ENCODE measurements around the gene CACNA1A. TPM values are rescaled to one million over a fixed set of nuclear protein-coding genes. Genes with fewer than 3 reads are reported as not detected.

The CACNA1A gene
- total and polyA plus RNA-seq, 2 of the 13 experiments (the other 11 are each of a cell fraction or from before 2014, with no cell fraction given) = not detected

DNA sequence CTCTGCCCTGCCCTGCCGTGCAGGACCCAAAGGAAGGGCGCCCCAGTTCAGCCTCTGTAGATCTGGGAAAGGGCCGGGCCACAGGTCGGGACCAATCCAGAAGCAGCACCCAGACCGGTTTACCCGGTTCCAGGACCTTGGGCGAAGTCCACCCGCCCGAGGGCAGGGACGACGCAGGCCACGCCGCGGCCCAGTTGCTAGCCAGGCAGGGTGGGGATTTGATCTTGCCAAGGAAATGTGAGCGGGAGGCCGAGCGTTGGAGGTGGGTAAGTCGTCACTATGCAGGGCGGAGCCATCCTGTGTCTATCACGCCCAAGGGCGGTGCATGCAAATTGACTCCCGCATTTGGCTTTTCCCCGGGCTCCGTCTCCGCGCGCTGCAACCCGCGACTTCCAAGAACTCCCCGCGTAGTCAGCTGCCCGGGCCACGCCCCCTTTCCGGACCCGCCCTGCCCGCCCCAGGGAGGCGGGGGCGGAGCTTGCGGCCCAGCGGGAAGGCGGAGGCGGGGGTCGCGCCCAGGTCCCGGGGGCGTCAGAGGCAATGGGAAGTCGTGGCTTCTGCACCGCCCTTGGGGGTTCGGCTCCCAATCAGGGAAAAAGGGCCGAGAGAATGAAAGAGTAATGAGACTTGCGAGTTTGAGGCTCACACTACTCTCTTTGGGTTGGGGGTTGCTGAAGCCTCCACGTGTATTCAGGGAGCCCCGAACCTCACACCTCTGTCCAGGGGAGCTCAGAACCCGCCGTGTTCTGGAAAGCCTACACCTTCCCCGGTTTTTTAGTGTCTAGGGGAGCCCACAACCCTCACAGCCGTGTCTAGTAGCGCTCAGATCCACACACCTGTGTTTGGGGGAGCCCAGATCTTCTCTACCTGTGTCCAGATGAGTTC lies 343.3 kb downstream of the CACNA1A start (continued):
- TF ChIP-seq TOE1 (CRISPR knock-in tag; IDR thresholded peaks at IDR 0.05) = 0 out of 2 replicates have a peak, but pooled peaks have one; percentile 14
- TF ChIP-seq ZSCAN31 (CRISPR knock-in tag; IDR thresholded peaks at IDR 0.05; ENCODE audit: low read depth) = peak; percentile 90
- TF ChIP-seq AGO1 (IDR thresholded peaks at IDR 0.05; ENCODE audit: low read depth, low read length, poor library complexity, severe bottlenecking) = peak; percentile 68
- no peak; the same call in 1 of the 2 replicates for TF ChIP-seq ARNTL (CRISPR knock-in tag; IDR thresholded peaks at IDR 0.05)
- TF ChIP-seq KLF16 (CRISPR knock-in tag; IDR thresholded peaks at IDR 0.05) = peak in 1 of 2 experiments; percentile 66; a peak in 2 of 4 replicates
- no peak for TF ChIP-seq HHEX (CRISPR knock-in tag; IDR thresholded peaks at IDR 0.05)
- TF ChIP-seq LCORL (IDR thresholded peaks at IDR 0.05) = no peak
- peak; percentile 91 for TF ChIP-seq LCORL (CRISPR knock-in tag; IDR thresholded peaks at IDR 0.05)
- peak; percentile 84; the same call in 1 of the 2 replicates for TF ChIP-seq MIER3 (CRISPR knock-in tag; IDR thresholded peaks at IDR 0.05; ENCODE audit: borderline replicate concordance)
- TF ChIP-seq, protein P1, sequence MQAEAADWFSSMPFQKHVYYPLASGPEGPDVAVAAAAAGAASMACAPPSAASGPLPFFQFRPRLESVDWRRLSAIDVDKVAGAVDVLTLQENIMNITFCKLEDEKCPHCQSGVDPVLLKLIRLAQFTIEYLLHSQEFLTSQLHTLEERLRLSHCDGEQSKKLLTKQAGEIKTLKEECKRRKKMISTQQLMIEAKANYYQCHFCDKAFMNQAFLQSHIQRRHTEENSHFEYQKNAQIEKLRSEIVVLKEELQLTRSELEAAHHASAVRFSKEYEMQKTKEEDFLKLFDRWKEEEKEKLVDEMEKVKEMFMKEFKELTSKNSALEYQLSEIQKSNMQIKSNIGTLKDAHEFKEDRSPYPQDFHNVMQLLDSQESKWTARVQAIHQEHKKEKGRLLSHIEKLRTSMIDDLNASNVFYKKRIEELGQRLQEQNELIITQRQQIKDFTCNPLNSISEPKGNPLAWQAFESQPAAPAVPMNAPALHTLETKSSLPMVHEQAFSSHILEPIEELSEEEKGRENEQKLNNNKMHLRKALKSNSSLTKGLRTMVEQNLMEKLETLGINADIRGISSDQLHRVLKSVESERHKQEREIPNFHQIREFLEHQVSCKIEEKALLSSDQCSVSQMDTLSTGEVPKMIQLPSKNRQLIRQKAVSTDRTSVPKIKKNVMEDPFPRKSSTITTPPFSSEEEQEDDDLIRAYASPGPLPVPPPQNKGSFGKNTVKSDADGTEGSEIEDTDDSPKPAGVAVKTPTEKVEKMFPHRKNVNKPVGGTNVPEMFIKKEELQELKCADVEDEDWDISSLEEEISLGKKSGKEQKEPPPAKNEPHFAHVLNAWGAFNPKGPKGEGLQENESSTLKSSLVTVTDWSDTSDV (CRISPR knock-in tag; IDR thresholded peaks at IDR 0.05) = no peak
- no peak for TF ChIP-seq PCBP2 (optimal IDR thresholded peaks at IDR 0.05; ENCODE audit: low read depth, low read length, poor library complexity, severe bottlenecking)
- no peak for TF ChIP-seq GTF2F1 (IDR thresholded peaks at IDR 0.05; ENCODE audit: low read length)
- TF ChIP-seq, protein P2, sequence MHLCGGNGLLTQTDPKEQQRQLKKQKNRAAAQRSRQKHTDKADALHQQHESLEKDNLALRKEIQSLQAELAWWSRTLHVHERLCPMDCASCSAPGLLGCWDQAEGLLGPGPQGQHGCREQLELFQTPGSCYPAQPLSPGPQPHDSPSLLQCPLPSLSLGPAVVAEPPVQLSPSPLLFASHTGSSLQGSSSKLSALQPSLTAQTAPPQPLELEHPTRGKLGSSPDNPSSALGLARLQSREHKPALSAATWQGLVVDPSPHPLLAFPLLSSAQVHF (CRISPR knock-in tag; IDR thresholded peaks at IDR 0.05) = no peak
- TF ChIP-seq TCF7L2 (IDR thresholded peaks at IDR 0.05; ENCODE audit: low read depth, low read length) = no peak
- no peak for TF ChIP-seq SNRNP70 (IDR thresholded peaks at IDR 0.05; ENCODE audit: low read depth, low read length)
- TF ChIP-seq RXRA (CRISPR knock-in tag; IDR thresholded peaks at IDR 0.05) = peak; percentile 92
- TF ChIP-seq FOSL1 (CRISPR knock-in tag; IDR thresholded peaks at IDR 0.05; ENCODE audit: borderline replicate concordance) = no peak
- TF ChIP-seq MTA1 (CRISPR knock-in tag; IDR thresholded peaks at IDR 0.05; ENCODE audit: borderline replicate concordance) = peak; percentile 72
- TF ChIP-seq GABPB1 (CRISPR knock-in tag; IDR thresholded peaks at IDR 0.05) = peak; percentile 77
- peak; percentile 64 for TF ChIP-seq FOXA3 (CRISPR knock-in tag; IDR thresholded peaks at IDR 0.05)
- TF ChIP-seq, protein P3, sequence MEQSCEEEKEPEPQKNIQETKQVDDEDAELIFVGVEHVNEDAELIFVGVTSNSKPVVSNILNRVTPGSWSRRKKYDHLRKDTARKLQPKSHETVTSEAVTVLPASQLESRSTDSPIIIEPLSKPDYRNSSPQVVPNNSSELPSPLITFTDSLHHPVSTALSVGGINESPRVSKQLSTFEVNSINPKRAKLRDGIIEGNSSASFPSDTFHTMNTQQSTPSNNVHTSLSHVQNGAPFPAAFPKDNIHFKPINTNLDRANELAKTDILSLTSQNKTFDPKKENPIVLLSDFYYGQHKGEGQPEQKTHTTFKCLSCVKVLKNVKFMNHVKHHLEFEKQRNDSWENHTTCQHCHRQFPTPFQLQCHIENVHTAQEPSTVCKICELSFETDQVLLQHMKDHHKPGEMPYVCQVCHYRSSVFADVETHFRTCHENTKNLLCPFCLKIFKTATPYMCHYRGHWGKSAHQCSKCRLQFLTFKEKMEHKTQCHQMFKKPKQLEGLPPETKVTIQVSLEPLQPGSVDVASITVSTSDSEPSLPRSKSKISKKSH (CRISPR knock-in tag; IDR thresholded peaks at IDR 0.05; ENCODE audit: borderline replicate concordance) = no peak
- TF ChIP-seq, protein P4, sequence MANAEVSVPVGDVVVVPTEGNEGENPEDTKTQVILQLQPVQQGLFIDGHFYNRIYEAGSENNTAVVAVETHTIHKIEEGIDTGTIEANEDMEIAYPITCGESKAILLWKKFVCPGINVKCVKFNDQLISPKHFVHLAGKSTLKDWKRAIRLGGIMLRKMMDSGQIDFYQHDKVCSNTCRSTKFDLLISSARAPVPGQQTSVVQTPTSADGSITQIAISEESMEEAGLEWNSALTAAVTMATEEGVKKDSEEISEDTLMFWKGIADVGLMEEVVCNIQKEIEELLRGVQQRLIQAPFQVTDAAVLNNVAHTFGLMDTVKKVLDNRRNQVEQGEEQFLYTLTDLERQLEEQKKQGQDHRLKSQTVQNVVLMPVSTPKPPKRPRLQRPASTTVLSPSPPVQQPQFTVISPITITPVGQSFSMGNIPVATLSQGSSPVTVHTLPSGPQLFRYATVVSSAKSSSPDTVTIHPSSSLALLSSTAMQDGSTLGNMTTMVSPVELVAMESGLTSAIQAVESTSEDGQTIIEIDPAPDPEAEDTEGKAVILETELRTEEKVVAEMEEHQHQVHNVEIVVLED (CRISPR knock-in tag; IDR thresholded peaks at IDR 0.05; ENCODE audit: borderline replicate concordance) = peak; percentile 77
- TF ChIP-seq MTA3 (CRISPR knock-in tag; IDR thresholded peaks at IDR 0.05) = no peak
- peak; percentile 87 for TF ChIP-seq RBFOX2 (IDR thresholded peaks at IDR 0.05; ENCODE audit: low read depth, low read length)

Data from HepG2 (cell line).